ENCODE results near the gene MED28.

DNA sequence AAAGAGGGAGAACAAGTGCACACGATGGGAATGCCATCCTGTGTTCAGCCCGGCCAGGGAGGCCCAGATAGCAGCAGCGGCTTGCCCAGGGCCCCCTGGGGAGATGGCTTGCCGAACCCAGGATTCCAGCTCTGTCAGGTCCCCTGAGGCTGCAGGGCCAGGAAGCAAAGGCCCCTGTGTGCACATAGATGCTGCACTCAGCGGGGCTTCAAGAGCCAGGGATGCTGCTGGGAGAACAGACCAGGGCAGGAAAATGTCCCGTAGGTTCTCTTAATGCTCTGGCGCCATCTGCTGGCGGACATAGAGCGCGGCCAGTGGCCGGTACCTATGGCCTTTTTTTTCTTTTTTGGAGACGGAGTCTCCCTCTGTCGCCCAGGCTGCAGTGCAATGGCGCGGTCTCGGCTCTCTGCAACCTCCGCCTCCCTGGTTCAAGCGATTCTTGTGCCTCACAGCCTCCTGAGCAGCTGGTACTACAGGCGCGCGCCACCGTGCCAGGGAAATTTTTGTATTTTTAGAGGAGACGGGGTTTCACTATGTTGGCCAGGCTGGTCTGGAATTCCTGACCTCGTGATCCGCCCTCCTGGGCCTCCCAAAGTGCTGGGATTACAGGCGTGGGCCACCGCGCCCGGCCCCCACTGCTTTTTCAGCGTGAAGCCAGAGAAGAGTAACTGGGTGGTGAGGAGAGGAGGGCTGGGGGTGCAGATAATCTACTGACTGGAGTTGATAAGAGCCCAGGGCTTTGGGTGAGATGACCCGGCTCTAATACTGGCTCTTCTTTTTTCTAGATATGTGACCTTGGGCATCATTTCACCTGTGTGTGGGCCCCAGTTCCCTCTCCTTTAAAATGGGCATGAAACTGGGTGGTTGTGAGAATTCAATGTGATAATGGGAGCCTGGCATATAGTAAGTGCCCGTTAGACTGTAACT, 22.5 kb downstream of the MED28 start:
- TF ChIP-seq, protein P1, sequence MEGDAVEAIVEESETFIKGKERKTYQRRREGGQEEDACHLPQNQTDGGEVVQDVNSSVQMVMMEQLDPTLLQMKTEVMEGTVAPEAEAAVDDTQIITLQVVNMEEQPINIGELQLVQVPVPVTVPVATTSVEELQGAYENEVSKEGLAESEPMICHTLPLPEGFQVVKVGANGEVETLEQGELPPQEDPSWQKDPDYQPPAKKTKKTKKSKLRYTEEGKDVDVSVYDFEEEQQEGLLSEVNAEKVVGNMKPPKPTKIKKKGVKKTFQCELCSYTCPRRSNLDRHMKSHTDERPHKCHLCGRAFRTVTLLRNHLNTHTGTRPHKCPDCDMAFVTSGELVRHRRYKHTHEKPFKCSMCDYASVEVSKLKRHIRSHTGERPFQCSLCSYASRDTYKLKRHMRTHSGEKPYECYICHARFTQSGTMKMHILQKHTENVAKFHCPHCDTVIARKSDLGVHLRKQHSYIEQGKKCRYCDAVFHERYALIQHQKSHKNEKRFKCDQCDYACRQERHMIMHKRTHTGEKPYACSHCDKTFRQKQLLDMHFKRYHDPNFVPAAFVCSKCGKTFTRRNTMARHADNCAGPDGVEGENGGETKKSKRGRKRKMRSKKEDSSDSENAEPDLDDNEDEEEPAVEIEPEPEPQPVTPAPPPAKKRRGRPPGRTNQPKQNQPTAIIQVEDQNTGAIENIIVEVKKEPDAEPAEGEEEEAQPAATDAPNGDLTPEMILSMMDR (conservative IDR thresholded peaks at IDR 0.05; ENCODE audit: low read length) = peak; percentile 88
- no peak for TF ChIP-seq EZH2phosphoT487 (IDR thresholded peaks at IDR 0.05; ENCODE audit: borderline replicate concordance, low read depth, low read length)

Measured in OCI-LY7 (cell line).